GM18498 (cell line): ENCODE data around the gene SMYD3.

Source experiments
- ATAC-seq: cut with Tn5 transposase; IDR thresholded peaks from one replicate; pipeline ENCODE4 v1.9.1; 2021; ENCODE audit warnings: mild to moderate bottlenecking, moderate library complexity; ENCODE audit not compliant: unreplicated experiment

The SMYD3 gene

DNA sequence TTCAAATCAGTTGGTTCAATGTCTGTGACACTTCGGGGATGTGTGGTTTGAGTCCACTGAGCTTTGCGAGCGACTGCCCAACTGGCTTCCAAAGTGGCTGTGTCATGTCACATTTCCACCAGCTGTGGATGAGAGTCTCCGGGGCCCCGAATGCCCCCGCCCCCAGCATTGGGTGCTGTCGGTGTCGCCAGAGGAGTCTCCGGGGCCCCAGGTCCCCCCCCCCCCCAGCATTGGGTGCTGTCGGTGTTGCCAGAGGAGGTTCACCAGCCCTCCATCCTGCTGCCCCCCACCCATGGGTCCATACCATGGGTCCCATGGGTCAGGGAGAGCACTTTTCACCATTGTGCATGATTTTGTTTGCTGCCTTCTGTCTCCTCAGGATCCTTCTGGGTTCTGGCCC is 9.0 kb upstream of the SMYD3 start:
- no peak for ATAC-seq

DNA sequence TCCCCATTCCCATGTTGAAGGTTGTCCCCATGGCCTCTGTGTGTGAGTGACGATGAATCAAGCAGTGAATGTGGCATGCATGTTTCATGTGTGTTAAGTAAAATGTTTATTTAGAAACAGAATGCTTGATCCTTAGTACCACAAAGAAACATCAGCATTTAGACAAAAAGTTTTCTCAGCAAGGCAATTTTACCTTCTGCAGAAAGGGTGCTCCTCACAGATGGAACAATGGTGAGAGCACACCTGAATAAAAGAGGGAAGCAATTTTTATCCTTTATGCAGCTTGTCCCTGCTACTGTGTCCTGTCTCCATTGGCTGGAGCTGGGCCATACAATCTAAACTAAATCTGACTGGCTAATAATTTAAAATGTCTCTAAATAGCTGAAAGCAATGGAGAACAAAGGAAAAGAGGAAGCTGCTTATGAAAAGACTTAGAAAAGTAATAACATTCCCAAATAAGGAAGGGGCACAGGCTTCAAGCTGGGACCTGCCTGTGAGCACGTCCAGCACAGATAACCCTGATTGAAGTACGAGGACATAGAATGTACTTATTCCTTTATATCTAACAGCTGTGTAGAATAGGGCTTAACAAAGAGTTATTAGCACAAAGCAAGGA is 8.4 kb upstream of the SMYD3 start:
- ATAC-seq: no peak

- ATAC-seq: no peak
These were observed 6.7 kb upstream of the SMYD3 start for GRCh38 chr1:246513619-246514343.

GRCh38 chr1:246513041-246513440 is 6.0 kb upstream of the SMYD3 start:
- ATAC-seq: no peak

DNA sequence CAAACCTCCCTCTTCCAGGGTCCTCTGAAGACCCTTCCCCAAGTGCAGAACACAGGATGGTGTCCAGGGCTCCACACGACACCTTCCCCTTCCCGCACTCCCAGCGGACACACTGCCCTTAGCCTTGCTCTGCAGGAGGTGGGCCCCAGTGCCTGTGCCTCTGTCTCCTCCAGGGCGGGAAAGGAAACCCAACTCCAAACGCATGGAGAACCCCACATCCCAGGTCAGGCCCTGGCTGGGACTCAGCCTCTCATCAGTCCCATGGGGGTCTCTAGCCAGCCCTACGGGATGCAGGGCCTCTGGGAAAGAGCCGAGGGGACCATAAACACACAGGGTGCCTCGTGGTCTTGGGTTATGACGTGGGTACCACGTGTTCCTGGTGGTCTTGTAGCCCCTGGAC is 5.6 kb upstream of the SMYD3 start:
- ATAC-seq: no peak

DNA sequence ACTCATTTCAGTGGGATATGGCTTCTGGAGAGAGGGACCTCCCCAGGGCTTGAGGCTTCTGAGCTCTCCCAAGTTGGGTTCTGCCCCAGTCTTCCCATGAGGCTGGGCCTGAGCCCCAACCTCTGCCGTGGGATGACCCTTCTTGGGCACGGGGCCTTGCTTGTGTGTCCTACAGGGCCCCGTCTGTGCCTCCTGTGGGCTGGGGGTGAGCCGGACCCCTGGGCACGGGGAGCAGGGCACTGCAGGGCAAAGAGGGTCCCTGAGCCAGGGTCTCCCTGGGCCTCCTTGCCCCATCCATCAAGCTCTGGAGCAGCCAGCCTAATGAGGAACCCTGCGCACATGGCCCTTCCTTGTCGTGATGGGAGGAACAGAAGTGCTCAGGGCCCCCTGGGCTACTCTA is 5.2 kb upstream of the SMYD3 start:
- no peak for ATAC-seq

DNA sequence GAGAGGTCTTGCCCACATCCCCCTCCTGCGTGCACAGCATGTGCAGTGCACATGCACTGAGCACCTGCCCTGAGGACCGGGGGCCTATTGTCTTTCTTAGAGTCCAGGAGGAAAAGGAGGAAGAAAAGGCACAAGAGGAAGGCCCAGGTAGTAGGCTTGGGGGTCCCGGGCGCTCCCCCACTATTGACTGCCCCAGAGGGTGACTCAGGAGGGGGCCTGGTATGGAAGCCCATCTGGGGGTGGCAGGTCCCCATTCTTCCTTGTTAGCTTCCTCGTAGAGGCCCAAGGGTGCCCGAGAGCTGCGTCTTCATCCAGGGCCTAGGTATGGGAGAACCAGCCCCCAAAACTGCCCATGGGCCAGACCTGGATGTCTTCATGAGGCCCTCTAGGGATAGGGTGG is 4.1 kb upstream of the SMYD3 start:
- ATAC-seq: no peak

- ATAC-seq: no peak
These were observed 3.3 kb upstream of the SMYD3 start for GRCh38 chr1:246510147-246511030.

- ATAC-seq: no peak
These were observed 2.0 kb upstream of the SMYD3 start for GRCh38 chr1:246508897-246509688.

- peak; percentile 14 for ATAC-seq
These were observed 759 bp downstream of the SMYD3 start for GRCh38 chr1:246506367-246506673.

DNA sequence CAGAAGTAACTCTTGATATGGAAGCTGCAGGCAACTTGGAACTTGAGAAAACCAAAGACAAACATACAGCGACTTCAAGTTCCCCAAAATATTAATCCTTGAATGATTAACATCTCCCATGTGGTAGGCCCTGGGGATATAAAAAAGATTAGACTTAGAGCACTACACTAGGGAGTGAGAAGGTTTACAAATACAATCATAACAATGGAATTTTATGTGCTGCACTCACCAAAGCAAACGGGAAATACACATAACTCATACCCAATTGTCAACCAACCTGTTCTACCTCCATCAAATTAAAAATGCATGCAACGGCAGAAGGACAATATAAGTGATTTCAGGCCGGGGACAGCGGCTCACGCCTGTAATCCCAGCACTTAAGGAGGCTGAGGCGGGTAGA is 3.7 kb downstream of the SMYD3 start:
- ATAC-seq: no peak

DNA sequence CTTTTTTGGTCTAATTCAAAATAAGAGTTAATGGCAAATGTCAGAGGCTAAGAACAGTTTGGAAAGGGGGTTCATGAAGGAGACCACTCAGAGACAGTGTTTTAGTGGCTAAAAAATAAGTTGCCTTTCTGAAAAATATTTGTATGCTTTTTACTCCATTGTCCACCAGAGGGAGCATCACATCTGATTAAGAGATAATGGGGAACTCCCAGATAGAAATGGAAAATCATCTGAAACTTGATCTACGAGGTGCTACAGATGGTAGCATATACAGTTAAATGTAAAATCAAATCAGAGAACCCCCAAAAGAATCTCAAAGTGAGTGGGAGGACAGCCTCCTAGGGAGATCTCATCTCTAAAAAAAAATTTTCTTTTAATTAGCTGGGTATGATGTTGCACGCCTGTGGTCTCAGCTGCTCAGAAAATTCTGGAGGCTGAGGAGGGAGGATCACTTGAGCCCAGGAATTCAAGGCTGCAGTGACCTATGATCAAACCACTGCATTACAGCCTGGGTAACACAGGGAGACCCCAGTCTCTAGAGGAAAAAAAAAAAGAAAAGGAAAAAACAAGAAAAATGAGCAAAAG is 9.7 kb downstream of the SMYD3 start:
- peak; percentile 60 for ATAC-seq

DNA sequence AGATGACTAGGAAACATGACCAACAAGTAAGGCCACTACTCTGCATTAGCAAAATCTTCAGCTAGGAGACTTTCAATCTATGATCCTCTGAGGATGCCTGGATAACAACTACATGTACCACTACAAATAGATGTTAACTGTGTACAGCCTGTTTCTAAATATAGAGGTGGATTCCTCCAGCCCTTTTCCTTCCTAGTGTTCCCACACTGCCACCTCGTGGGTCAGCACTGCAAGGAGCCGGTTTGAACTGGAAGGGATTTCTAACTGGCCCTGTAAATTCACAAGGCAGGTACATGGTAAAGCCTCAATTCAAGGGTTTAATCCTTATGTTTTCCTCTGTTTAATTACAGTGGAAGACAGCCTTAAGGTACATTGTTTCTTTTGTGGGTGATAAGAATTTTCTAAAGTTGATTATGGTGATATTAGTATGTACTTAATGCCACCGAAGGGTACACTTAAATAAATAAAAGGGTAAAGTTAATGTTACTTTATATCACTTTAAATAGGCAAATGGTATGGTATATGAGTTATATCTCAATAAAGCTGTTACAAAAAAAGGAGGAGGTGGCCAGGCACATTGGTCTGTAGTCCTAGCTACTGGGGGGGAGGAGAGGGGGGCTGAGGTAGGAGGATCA is 14.4 kb downstream of the SMYD3 start:
- peak; percentile 52 for ATAC-seq

GRCh38 chr1:246491551-246492053 is 15.5 kb downstream of the SMYD3 start:
- no peak for ATAC-seq

DNA sequence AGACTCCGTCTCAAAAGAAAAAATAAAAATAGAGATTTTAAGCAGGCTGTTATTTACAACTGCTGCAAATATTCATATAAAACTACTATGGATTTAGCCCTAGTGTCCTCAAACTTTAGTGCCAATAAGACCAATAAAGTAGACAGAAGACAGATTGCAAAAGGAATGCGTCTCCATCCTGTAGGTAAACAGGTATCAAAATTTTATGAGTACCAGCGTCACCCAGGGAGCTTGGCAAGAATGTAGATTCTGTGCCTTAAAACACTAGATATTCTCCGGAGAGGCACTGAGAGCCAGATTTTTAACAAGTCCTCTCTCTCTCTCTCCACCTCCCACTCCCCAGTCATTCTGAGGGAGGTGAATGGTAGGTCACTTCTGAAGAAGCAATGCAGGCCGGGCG is 18.4 kb downstream of the SMYD3 start:
- no peak for ATAC-seq

DNA sequence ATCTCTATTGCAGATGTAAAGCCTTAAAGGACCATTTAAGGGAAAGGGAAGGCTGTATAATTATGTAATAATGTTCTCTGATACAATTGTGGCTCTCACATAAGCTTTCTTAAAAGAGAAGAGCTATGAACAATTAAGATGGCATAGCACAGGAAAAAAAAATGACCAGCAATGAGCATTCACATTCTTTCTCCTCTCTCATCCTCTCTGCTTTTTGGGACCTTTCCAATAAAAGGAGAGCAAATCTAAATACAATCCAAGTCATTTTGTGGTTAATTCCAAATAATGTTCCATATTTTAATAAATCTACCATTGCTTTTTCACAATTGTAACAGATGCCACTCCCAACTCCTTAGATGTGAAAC is 23.5 kb downstream of the SMYD3 start:
- ATAC-seq: no peak

- ATAC-seq: peak; percentile 76
These were observed 24.1 kb downstream of the SMYD3 start for GRCh38 chr1:246482805-246483568.

- no peak for ATAC-seq
These were observed 28.0 kb downstream of the SMYD3 start for GRCh38 chr1:246479061-246479460.

GRCh38 chr1:246477634-246478033 is 29.4 kb downstream of the SMYD3 start:
- ATAC-seq: no peak

- ATAC-seq: no peak
These were observed 30.3 kb downstream of the SMYD3 start for GRCh38 chr1:246476771-246477170.
